Psoas muscle (tissue), 8 donors: Measurements from ENCODE around the gene TTBK1. TPM values are rescaled to one million over a fixed set of nuclear protein-coding genes. Genes with fewer than 3 reads are reported as not detected.

ENCODE experiments used
- ATAC-seq, 4 donors: fragments of 200-7000 bp; cut with Tn5 transposase; one replicate each; pipeline ENCODE4 v1.9.1; 2020; ENCODE audit warnings: moderate library complexity in 3 of 4, mild to moderate bottlenecking in 2 of 4
- DNase-seq, 2 donors: peaks; one replicate each; pipeline ENCODE4 v3.0.0-alpha.2; 2020
- H3K27ac ChIP-seq: fragments of 200-600 bp; one replicate; pipeline ENCODE4 v1.8.0; 2022
- H3K27me3 ChIP-seq, 3 donors: fragments of 200-600 bp in 1 of 3; one replicate each; pipeline versions ENCODE4 v1.6.1 to v1.8.0; 2013 to 2022; ENCODE audit warnings: low read length in 2 of 3, mild to moderate bottlenecking in 2 of 3, moderate library complexity in 1 of 3; ENCODE audit not compliant: insufficient read depth in 3 of 3
- H3K36me3 ChIP-seq, 2 donors: fragments of 200-600 bp in 1 of 2; one replicate each; pipeline versions ENCODE4 v1.6.1 to v1.8.0; 2013 to 2022; ENCODE audit warnings: low read depth in 1 of 2, mild to moderate bottlenecking in 1 of 2, moderate library complexity in 1 of 2; ENCODE audit not compliant: insufficient read depth in 1 of 2
- H3K4me1 ChIP-seq: fragments of 200-600 bp; one replicate; pipeline ENCODE4 v1.8.0; 2022
- H3K4me3 ChIP-seq: fragments of 200-600 bp; one replicate; pipeline ENCODE4 v1.8.0; 2022; ENCODE audit warnings: mild to moderate bottlenecking
- H3K9me3 ChIP-seq: fragments of 200-600 bp; one replicate; pipeline ENCODE4 v1.8.0; 2022
- WGBS, 3 donors: extraction: QIAGEN DNeasy Blood & Tissue Kit; methylation state at CpG; one replicate each; pipeline versions ENCODE4 v1.1.6 to v1.1.7; 2013; 5-methylcytosine and 5-hydroxymethylcytosine counted together
- intact Hi-C, 2 donors: fragments of 100-400 bp; cut with DNase I; formaldehyde crosslinking; loops; one replicate each; pipeline versions ENCODE4 v1.11.0 to v1.14.2; 2022
- polyA plus RNA-seq, 3 donors: library from polyadenylated mRNA; stranded (reverse); fragments of 200-250 nt; gene quantifications; one replicate each; pipeline ENCODE4 v1.2.3, GENCODE V29; 2013
- total RNA-seq, 4 donors: library from RNA; stranded (reverse); fragmentation: NEBNext Ultra II Directional in 2 of 4; extraction: Animal tissue kit (Norgen Biotek cat#: 25700) in 2 of 4; gene quantifications; one replicate each; pipeline versions ENCODE4 v1.2.1 to v1.2.4, GENCODE V29; 2021 to 2023
- TF ChIP-seq, protein P1 (sequence below): fragments of 200-600 bp; IDR thresholded peaks from one replicate; pipeline ENCODE4 v1.8.0; 2022; ENCODE audit warnings: antibody characterized with exemption
- donor health status: healthy with polysubstance abuse.
- donor health status: DM: no; HTN: no; CAD: no; lungs with moderate emphysema.
- donor health status: Bipolar disorder and iron deficiency.
- donor health status: healthy.
- donor health status: DM: yes; HTN: yes; CAD: no.
- donor health status: DM: no; HTN: no; CAD: no.
- donor health status: DM: no; HTN: no; CAD: no.
- donor health status: DM: yes; HTN: yes; CAD: no.

Gene TTBK1
- total and polyA plus RNA-seq, 7 donors: 0.01 to 0.03 TPM; not detected in 5

DNA sequence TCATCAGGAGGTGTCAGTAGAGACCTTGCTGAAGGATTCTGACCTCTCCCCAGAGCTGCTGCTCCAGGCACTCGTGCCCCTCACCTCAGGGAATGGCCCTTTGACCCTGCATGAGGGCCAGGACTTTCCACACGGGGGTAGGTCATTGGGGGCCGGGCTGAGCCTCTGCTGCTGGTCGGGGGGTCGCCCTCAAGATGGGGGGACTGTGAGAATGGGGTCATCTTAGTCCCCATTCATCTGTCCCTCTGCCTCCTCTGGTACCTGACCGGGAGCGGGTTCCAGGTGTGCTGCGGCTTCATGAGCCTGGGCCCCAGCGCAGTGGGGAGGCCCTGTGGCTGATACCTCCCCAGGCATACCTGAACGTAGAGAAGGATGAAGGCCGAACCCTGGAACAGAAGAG lies 29.9 kb upstream of the TTBK1 start:
- H3K4me1 ChIP-seq: no peaks in the 10 kb centered on the region
- no peak overlapping the region for H3K4me3 ChIP-seq
- no peak overlapping the region for H3K27ac ChIP-seq
- H3K27me3 ChIP-seq: no peaks in the 10 kb centered on the region
- no peaks in the 10 kb centered on the region for H3K9me3 ChIP-seq
- WGBS, 3 donors: 84 to 88% (median 88%) methylated on average over 11 of the region's 11 CpGs
- ATAC-seq (no peak), DNase-seq (peak in 1 of 2 donors; percentile 12)
- intact Hi-C loops: no loop called here
- TF ChIP-seq, protein P1, sequence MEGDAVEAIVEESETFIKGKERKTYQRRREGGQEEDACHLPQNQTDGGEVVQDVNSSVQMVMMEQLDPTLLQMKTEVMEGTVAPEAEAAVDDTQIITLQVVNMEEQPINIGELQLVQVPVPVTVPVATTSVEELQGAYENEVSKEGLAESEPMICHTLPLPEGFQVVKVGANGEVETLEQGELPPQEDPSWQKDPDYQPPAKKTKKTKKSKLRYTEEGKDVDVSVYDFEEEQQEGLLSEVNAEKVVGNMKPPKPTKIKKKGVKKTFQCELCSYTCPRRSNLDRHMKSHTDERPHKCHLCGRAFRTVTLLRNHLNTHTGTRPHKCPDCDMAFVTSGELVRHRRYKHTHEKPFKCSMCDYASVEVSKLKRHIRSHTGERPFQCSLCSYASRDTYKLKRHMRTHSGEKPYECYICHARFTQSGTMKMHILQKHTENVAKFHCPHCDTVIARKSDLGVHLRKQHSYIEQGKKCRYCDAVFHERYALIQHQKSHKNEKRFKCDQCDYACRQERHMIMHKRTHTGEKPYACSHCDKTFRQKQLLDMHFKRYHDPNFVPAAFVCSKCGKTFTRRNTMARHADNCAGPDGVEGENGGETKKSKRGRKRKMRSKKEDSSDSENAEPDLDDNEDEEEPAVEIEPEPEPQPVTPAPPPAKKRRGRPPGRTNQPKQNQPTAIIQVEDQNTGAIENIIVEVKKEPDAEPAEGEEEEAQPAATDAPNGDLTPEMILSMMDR: no peak
- H3K36me3 ChIP-seq: peaks cover 7 to 46% of the 10 kb centered on the region in 2 donors

DNA sequence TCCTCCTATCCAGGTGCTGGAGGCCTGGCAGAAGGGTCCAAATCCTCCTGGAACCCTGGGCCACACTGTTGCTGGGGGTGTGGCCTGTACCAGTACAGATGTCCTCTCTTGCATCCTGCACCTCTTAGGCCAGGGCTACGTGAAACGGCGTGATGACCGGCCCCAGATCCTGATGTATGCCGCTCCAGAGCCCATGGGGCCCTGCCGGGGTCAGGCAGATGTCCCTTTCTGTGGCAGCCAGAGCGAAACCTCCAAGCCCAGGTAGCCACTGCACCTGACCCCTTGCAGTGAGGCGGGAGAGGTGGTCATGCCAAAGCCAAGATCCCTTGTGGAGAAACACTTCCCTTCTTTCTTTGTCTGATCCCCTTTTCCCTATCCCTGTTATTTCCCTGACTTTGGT lies 28.2 kb upstream of the TTBK1 start:
- ATAC-seq: peak in 1 of 4 donors; percentile 42
- DNase-seq: peak in 1 of 2 donors; percentile 19
- Histone ChIP-seq H3K27me3 (no peaks in the 10 kb centered on the region), H3K27ac (no peak overlapping the region), H3K36me3 (peaks cover 7 to 45% of the 10 kb centered on the region in 2 donors), H3K9me3 (no peaks in the 10 kb centered on the region), H3K4me1 (no peaks in the 10 kb centered on the region), H3K4me3 (no peak overlapping the region)
- 96 to 97% (median 96%) methylated on average over 8 of the region's 8 CpGs for WGBS, 3 donors
- intact Hi-C loops: no loop called here
- TF ChIP-seq, protein P1: no peak

DNA sequence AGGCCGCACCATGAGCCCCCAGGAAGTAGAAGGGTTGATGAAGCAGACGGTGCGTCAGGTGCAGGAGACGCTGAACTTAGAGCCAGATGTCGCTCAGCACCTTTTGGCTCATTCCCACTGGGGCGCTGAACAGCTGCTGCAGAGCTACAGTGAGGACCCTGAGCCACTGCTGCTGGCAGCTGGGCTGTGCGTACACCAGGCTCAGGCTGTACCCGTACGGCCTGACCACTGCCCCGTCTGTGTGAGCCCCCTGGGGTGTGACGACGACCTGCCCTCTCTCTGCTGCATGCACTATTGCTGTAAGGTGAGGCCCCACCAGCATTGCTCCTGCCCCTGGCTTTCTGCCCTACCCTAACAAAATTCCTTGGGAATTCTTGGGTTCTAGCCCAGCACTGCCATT lies 27.1 kb upstream of the TTBK1 start:
- H3K27me3 ChIP-seq: no peaks in the 10 kb centered on the region
- intact Hi-C loops: no loop called here
- DNase-seq: no peak
- H3K36me3 ChIP-seq: peaks cover 7 to 51% of the 10 kb centered on the region in 2 donors
- H3K9me3 ChIP-seq: no peaks in the 10 kb centered on the region
- ATAC-seq: no peak
- TF ChIP-seq, protein P1: no peak
- H3K27ac ChIP-seq: no peak overlapping the region
- WGBS, 3 donors: 78 to 86% (median 82%) methylated on average over 12 of the region's 12 CpGs
- no peak overlapping the region for H3K4me3 ChIP-seq
- no peaks in the 10 kb centered on the region for H3K4me1 ChIP-seq

DNA sequence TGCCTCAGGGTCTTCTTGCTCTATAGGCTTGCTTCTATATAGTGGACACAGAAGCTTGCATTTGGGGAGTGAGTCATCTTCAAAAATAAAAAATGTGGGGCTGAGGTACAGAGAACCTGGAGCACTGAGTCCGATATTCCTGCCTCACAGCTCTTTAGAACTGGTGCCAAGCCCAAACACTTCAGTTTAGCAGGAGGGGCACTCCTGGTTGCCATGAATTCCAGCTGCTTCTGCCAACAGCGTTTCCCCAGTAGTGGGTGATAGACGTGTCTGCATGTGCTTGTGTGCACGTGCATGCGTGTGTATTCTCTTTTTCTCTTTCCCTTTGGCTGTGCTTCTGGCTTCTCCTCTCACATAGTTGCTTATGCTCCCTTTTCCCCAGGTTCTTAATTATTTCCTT lies 25.9 kb upstream of the TTBK1 start:
- peak in 1 of 2 donors; percentile 27 for DNase-seq
- Histone ChIP-seq H3K4me1 (no peaks in the 10 kb centered on the region), H3K4me3 (no peak overlapping the region), H3K27me3 (no peaks in the 10 kb centered on the region), H3K9me3 (no peaks in the 10 kb centered on the region), H3K36me3 (peaks cover 7 to 51% of the 10 kb centered on the region in 2 donors), H3K27ac (no peak overlapping the region)
- TF ChIP-seq, protein P1: no peak
- ATAC-seq: no peak
- intact Hi-C loops: no loop called here
- WGBS, 3 donors: 76 to 81% (median 78%) methylated on average over 5 of the region's 5 CpGs

DNA sequence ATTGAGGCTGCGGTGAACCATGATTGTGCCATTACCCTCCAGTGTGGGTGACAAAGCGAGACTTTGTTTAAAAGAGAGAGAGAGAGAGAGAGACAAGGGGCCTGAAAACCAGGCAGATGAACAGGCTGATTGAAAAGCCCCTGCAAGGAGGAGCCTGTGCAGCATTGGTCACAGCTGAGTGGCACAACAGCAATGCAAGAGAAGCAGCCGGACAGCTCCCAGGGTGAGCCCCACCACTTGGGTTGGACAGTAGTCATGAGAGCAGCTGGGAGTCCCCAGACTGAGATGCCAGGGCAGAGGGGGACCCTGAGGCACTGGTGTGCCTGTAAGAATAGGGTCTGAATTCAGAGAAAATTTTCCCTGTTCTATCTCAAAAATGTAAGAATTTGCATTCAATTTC lies 24.2 kb upstream of the TTBK1 start:
- 87 to 96% (median 96%) methylated on average over 3 of the region's 3 CpGs for WGBS, 3 donors

More for the DNA sequence above, 24.2 kb upstream of the TTBK1 start:
- ATAC-seq (no peak), DNase-seq (peak in 1 of 2 donors; percentile 21)
- Histone ChIP-seq H3K4me3 (no peak overlapping the region), H3K27ac (no peak overlapping the region), H3K9me3 (no peaks in the 10 kb centered on the region), H3K4me1 (no peaks in the 10 kb centered on the region), H3K36me3 (peaks cover 7 to 56% of the 10 kb centered on the region in 2 donors), H3K27me3 (no peaks in the 10 kb centered on the region)
- TF ChIP-seq, protein P1: no peak
- intact Hi-C loops: no loop called here
